ENCODE measurements around the gene SPECC1.
"Not testable (repeated sequence)": the region's sequence is repeated elsewhere in the genome, so short reads cannot be mapped to it uniquely, and the experiment has no call there.

Gene SPECC1

GRCh38 chr17:20097330-20097729, 88.2 kb downstream of the SPECC1 start:
- DNase-seq = no peak

GRCh38 chr17:20098314-20098713, 89.2 kb downstream of the SPECC1 start:
- DNase-seq = no peak

GRCh38 chr17:20100806-20101205, 91.6 kb downstream of the SPECC1 start:
- not testable (repeated sequence) for DNase-seq

- no peak for DNase-seq
Measured at GRCh38 chr17:20103454-20104446, 94.6 kb downstream of the SPECC1 start.

- no peak for DNase-seq
Measured at GRCh38 chr17:20105539-20106280, 96.6 kb downstream of the SPECC1 start.

GRCh38 chr17:20106446-20106845, 97.3 kb downstream of the SPECC1 start:
- not testable (repeated sequence) for DNase-seq

GRCh38 chr17:20109076-20109475, 99.9 kb downstream of the SPECC1 start:
- no peak for DNase-seq

- no peak for DNase-seq
Measured at GRCh38 chr17:20111538-20111937, 102.4 kb downstream of the SPECC1 start.

GRCh38 chr17:20114466-20114865, 105.3 kb downstream of the SPECC1 start:
- no peak for DNase-seq

GRCh38 chr17:20116683-20117309, 107.6 kb downstream of the SPECC1 start:
- DNase-seq = peak; percentile 54 to 57

GRCh38 chr17:20118280-20118679, 109.1 kb downstream of the SPECC1 start:
- DNase-seq = no peak

GRCh38 chr17:20120836-20121235, 111.7 kb downstream of the SPECC1 start:
- no peak for DNase-seq

- DNase-seq = peak; percentile 31 to 40
Measured at GRCh38 chr17:20121359-20122253, 112.4 kb downstream of the SPECC1 start.

GRCh38 chr17:20122254-20122879, 113.2 kb downstream of the SPECC1 start:
- DNase-seq = no peak

GRCh38 chr17:20123209-20123608, 114.0 kb downstream of the SPECC1 start:
- no peak for DNase-seq

- no peak for DNase-seq
Measured at GRCh38 chr17:20125724-20126123, 116.6 kb downstream of the SPECC1 start.

- DNase-seq = no peak
Measured at GRCh38 chr17:20127360-20128035, 118.3 kb downstream of the SPECC1 start.

GRCh38 chr17:20128036-20128667, 119.0 kb downstream of the SPECC1 start:
- no peak for DNase-seq

GRCh38 chr17:20133517-20133916, 124.4 kb downstream of the SPECC1 start:
- no peak for DNase-seq

GRCh38 chr17:20141198-20141972, 132.2 kb downstream of the SPECC1 start:
- no peak for DNase-seq
